Stimulated activated CD8-positive, alpha-beta memory T cell treated with anti-CD3 and anti-CD28 coated beads, Interleukin-15, amount 100 ng/mL, for 48 hours (primary cell): ENCODE data around the gene SKAP2.
A peak's percentile ranks its signal among the peaks of the same experiment; 100 is the strongest.

Source experiments
- DNase-seq, 2 donors: peaks; one replicate each; pipeline ENCODE4 v3.0.0-alpha.2; 2020; ENCODE audit warnings: low read depth in 2 of 2

SKAP2 gene

DNA sequence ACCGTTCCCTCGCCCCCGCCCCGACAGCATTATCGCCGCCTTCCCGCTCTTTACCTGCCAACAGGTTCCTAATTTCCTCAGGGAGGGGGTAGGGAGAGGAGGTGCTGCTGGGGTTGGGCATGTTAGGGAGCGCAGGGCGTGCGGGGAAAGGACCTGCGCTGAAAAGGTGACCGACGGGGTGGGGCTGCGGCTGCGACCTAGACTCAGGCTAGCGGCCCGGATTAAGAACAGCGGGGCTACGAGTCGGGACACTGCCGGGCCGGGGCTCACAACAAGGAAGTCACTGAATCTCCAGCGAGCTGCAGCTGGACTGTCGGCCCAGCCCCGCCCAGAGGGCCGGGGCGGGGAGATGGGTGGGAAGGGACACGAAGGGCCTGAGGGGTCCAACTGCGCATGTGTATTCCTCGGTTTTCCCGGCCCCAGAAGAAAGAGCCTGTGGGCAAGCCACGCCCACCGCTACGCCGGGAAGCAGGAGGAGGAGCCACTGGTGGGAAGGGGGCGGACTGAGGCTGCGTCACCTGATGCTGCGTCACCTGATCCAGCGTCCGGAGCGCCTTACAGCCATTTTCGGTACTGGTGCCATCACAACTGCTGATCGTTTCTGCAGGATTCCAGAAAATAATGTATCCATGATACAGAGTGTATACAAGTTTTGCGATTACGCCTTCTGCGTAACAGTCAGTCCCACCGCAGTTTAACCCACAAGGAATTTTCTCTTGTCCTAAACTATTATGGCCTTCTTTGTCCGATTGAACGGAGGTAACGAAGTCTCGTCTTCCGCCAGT is at the start of gene SKAP2:
Gene SKAP2, minus strand, starts transcription at position 282 of the 785 bp plus-strand sequence. Its CDS starts 161 bp downstream, at position 121.
- peak; percentile 80 to 85 for DNase-seq

GRCh38 chr7:26912933-26913536 is 48.6 kb upstream of the SKAP2 start:
- DNase-seq = no peak

GRCh38 chr7:26912338-26912737 is 47.9 kb upstream of the SKAP2 start:
- DNase-seq = no peak

DNA sequence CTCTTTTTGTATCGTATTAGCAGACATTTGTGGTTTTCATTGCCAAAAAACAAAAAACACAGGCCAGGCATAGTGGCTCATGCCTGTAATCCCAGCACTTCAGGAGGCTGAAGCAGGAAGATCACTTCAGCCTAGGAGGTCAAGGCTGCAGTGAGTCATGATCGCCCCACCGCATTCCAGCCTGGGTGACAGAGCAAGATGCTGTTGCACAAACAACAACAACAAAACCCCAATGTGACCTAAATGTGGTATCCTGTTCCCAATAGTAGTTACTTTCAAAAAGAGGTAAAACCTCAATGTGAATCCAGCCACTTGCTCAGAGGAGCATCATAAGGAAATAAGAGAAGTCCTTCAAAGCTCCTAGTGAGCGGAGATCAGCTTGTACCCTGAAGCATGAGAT is 45.8 kb upstream of the SKAP2 start:
- no peak for DNase-seq

DNA sequence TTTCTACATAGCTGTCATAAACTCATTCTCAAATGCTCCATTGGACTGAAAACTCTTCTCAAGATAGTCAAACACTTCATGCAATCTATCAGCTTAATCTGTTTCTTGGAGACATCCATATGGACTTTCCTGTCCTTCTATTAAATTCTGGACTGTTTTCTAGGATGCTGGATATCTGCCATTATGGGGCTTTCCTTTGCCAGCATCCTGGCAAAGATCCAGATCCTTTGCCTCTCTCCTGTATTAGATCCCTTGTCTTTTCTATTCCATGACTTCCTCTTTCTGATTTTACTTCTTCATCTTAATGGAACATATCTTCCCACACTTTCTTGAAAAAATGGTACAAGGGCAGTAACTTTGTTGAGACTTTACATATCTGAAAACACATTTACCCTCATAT is 35.9 kb upstream of the SKAP2 start:
- no peak for DNase-seq

DNA sequence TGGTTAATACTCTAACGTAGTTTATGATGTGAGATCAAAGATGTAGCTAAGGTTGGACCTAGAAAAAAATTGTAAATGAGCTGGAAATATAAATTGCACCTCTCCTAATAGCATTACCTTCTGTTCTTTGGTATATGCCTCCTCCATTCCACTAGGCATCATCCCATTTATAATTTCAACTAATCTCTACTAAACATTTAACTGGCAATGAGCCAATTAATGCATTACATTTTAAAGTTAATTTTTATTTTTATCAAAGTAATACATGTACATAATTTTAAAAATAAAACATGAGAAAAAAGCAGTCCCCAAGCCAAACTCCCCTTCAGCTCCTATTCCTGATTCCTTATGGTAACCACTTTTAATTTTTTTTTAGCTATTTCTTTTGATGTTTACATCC is 35.1 kb upstream of the SKAP2 start:
- no peak for DNase-seq

GRCh38 chr7:26898891-26899290 is 34.5 kb upstream of the SKAP2 start:
- no peak for DNase-seq

- DNase-seq = no peak
Observed at GRCh38 chr7:26897928-26898327, 33.5 kb upstream of the SKAP2 start.

DNA sequence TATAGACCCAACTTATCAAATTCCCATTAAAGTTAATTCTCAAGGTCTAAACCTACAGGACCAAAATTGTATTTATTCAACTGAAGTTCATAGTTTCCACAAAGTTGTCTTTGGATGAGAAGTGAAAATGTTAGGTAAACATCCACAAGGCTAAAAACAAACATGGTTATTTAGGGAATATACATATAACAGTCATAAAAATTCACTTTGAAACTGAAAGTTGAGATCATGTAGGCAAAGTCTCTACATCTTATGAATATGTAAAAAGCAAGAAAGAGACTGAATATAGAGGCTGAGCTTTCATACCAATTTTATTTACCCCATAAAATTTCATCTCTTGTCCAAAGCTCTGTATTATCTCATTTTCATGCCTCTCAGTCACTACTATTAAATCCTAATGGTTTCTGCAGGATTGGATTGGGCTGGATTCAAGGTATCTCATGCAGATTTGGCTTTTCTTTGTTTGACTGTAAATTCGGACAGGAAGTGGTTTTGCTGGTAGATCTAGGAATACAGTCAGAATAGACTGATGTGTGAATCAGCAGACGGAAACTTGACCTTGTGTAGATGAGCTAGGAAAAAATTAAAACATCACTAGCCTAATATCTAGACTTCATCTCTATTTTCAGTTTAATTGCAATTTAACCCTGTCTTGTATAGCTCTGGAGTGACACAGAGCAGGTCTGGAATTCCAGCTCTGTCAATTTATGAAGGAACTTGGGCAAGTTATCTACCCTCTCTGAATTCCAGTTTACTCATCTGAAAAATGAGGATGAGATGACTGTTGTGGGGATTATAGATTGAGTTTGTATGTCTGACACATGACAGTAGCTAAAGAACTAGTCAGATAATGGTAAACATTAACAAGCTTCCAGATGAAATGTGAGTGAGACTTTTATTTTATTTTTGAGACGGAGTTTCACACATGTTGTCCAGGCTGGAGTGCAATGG is 27.3 kb upstream of the SKAP2 start:
- DNase-seq = no peak

- DNase-seq = no peak
Observed at GRCh38 chr7:26880852-26881251, 16.5 kb upstream of the SKAP2 start.

DNA sequence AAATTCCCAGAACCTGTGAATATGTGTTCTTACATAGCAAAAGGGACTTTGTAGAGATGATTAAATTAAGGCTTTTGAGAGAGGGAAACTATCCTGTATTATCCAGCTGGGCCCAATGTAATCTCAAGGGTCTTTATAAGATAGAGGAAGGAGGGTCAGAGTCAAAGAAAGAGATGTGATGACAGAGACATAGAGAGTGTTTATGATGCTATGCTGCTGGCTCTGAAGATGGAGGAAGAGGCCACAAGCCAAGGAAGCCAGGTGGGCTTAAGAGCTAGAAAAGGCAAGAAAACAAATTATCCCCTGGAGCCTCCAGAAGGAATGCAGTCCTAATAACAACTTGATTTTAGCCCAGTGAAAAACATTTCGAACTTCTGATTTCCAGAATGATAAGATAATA is 15.3 kb upstream of the SKAP2 start:
- DNase-seq = no peak

- no peak for DNase-seq
Observed at GRCh38 chr7:26868841-26869495, 4.6 kb upstream of the SKAP2 start.

GRCh38 chr7:26865094-26865388 is 651 bp upstream of the SKAP2 start:
- peak in 1 of 2 donors; percentile 3 for DNase-seq

- no peak for DNase-seq
Observed at GRCh38 chr7:26863518-26864308, 677 bp downstream of the SKAP2 start.

GRCh38 chr7:26862834-26863233 is 1.6 kb downstream of the SKAP2 start:
- DNase-seq = no peak

- DNase-seq = no peak
Observed at GRCh38 chr7:26861050-26861449, 3.3 kb downstream of the SKAP2 start.

DNA sequence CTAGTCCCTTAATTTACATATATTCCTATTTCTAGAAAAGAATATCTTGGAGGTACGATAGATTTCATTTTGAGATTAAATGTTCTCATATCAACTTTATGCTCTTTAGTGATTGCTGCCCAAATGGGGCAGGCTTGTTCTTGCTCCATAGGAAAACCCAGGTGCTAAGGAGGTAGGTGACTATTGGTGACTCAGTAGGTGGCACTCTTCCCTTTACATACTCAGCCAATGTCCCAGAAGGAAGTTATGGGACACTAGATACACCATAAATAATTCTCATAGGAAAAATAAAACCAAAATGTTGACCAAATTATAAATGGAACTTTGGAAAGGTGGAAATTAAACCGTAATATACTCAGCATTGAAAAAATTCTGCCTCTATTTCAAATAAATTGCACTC is 4.0 kb downstream of the SKAP2 start:
- DNase-seq = no peak

DNA sequence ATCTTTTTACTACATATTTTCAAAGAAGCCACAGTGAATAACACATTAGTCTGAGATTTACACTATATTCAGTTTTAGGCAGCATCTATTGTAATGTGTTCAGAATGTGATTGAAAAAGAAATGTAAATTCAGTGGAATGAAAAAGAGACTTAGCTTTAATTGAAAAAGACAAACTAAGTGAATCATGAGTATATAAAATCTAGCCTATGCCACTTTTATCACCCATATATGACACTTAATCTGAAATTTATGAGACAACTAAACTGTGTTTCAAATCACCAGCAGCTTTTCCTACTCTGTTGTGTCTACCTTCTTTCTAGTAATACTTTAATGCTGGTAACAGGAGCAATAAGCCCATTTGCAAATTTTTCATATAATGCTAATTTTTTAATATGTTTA is 4.7 kb downstream of the SKAP2 start:
- no peak for DNase-seq

GRCh38 chr7:26858735-26859134 is 5.7 kb downstream of the SKAP2 start:
- DNase-seq = no peak

DNA sequence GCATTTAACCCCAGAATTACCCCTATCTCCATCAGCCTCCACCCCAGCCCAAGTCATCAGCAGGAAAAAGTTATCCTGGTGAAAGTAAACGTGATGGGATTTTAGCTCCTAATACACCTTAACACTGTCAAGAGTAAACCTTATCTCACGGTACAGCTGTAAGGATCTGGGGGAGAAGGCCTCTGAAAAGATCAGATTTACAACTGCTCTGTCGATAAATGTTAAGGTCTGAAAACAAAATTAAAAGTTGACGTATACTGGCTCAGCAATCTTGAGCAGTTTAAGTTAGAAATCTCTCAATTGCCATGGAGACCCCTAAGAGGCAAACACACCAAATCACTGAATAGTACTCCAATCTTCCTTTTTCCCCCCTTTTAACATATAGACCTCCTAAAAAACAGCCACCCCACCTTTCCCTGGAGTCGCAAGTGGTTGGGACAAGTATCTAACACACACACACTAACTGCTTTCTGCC is 6.1 kb downstream of the SKAP2 start:
- DNase-seq = no peak
